CD4-positive, alpha-beta T cell treated with Interferon gamma for 1 hour (primary cell): Measurements from ENCODE around the gene TIE1.

ENCODE experiments used
- DNase-seq: peaks from one replicate; pipeline ENCODE4 v3.0.0-alpha.2; 2020

Gene TIE1

DNA sequence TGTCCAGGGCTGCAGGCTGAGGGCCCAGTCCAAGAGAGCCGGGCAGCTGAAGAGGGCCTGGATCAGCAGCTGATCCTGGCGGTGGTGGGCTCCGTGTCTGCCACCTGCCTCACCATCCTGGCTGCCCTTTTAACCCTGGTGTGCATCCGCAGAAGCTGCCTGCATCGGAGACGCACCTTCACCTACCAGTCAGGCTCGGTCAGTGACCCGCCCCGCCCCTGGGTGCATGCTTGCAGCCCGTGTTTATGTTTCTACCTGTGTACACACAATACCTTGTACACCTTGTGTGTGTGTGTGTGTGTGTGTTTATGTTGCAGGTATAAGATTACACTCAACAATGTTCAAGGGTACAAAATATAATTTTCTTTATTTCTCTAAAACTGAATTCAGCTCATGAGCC lies 13.0 kb downstream of the TIE1 start:
- no peak for DNase-seq

DNA sequence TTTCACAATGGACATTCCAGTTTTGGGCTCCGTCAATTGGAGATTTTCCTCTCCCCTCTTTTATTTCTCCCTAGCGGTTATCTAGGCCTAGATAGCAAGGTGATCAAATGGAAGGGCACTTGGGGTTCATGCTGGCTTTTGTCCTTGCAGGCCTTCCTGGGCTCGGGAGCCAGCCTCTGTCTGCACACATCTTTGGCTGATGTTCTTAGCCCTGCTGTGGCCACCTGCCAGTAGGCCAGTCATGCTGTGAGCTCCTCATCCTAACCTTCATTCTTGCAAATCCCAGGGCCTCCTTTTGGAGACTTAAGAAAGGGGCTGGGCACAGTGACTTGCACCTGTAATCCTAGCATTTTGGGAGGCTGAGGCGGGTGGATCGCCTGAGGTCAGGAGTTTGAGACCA lies 13.5 kb downstream of the TIE1 start:
- DNase-seq = no peak

DNA sequence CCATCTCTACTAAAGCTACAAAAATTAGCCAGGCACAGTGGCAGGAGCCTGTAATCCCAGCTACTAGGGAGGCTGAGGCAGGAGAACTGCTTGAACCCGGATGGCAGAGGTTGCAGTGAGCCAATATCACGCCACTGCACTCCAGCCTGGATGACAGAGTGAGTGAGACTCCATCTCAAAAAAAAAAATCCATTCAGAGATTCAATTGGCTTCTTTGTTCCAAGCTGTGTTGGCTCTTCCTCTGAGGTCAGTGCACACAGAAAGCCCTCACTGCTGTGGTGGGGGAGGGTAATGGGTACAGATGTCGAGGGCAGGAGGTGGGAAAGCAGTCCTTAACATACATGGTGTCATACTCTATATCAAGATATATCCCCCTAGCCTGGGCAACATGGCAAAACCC lies 14.7 kb downstream of the TIE1 start:
- DNase-seq = no peak

DNA sequence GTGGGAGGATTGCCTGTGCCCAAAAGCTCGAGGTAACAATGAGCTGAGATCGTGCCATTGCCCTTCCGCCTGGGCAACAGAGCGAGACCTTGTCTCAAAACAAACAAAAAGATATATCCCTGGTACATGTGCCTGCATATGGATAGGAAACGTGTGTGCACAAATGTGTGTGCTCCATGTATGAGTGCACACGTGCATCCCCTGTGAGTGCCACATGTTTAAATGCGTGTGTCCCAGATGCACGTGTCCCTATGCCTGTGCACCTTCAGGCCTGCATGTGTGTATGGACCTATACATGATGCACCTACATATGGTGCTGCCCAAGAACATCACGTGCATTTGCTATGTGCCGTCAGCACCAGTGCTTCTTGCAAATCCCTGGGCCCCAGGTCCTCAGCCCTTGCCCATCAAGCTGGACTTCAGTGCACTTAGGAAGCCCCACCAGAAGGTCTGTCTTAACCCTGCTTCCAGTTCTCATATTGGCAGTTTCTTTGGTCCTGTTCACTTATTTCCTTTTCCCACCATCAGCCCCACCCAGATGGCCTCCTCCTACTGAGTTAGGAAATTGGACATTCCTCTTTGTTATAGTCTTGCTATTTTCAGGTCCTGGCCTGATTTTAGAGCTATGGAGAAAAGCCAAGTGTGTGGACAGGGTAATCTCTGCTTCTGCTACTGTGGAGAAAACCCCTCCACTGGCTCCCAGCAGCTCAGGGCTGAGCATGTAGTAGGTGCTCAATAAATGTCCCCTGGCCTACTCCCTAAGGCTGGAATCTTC lies 15.4 kb downstream of the TIE1 start:
- DNase-seq = no peak

DNA sequence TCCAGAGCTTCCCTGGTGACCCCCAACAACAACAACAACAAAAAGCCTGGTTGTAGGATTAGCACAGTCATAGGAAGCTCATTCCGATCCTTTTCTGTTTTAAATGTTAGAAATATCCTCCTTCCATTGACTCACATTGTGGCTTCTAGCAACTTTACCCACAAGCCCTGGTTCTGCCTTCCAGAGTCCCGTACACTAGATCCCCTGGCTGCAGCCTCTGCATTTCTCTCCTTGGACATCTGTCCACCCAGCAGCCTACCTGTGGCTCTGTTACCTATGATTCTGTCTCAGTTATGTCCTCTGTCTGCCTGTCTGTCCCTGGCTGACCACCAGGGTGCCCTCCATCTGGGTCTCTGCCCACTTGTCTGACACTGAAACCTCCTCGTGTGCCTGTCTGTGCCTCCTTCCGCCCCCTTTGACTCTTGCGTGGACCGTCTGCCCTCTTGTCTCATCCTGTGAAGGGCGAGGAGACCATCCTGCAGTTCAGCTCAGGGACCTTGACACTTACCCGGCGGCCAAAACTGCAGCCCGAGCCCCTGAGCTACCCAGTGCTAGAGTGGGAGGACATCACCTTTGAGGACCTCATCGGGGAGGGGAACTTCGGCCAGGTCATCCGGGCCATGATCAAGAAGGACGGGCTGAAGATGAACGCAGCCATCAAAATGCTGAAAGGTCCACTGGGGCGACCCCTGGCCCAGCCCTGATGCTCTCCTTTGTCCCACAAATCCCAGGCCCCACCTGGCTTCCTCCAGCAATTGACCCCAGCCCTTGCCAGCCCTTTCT lies 16.1 kb downstream of the TIE1 start:
- no peak for DNase-seq

DNA sequence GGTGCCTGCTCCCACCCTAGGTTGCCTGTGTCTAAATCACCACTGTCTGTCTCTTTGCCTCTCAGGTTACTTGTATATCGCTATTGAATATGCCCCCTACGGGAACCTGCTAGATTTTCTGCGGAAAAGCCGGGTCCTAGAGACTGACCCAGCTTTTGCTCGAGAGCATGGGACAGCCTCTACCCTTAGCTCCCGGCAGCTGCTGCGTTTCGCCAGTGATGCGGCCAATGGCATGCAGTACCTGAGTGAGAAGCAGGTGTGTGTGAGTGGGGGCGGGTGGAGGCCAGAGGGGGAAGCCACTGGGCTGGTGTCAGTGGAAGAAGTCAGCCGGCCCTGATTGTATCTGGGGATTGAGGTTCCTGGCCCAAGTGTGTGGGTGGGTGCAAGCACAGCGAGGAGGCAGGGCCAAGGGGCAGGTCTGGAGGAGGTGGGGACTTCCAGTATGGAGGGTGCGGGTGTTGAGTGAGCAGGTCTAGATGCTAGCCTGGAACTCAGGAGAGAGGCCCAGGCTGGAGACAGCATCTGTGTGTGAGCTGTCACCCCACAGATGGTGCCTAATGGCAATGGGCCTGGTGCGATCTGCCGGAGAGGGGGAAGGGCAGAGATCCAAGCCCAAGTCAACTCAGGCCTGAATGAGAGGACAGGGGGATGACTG lies 17.2 kb downstream of the TIE1 start:
- no peak for DNase-seq

DNA sequence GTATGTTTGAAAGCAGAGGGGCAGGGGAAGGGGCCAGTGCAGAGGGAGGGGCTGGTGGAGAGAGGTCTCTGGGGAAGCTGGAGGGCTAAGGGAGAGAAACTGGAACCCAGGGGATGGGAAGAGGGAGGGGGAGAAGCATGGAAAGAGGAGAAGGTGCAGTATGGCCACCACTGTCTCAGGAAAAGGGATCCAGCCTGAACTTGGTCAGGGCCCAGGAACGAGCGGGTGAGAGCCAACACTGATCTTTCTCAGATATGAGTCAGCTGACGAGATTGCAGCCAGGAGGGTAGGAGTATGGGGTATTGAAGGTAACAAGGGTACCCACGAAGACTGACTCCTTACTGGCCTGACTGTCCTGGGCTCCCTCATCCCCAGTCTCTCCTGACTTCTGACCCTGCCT lies 18.0 kb downstream of the TIE1 start:
- no peak for DNase-seq

DNA sequence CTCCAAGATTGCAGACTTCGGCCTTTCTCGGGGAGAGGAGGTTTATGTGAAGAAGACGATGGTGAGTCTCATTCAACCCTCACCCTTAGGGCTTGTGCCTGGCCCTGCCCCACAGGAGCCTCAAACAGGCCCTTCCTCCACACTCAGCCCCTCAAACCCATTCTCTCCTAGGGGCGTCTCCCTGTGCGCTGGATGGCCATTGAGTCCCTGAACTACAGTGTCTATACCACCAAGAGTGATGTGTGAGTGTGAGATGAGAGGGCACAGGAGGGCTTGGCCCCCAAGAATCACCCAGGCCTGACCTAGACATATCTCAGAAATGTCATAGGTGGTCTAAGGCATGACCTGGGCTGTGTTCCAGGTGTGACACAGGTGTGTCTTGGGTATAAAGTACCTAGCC lies 18.5 kb downstream of the TIE1 start:
- DNase-seq = no peak

DNA sequence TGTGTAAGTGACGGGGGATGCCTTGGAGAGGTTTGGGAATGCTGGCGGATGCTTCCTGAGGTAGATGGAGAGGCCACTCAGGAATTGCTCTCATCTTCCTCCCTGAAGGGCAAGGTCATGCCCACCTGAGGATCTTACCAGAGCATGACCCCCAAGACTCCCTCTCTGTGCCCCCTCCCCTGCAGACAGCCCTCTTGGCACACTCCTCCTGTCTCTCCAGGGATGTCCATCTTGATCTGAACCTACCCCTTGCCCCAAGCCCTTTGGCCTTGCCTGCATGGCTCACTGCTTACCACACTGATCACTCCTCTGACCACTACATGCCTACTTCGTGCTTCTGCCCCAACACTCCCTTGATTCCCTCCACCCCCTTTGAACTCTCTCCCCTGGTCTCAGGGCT lies 19.0 kb downstream of the TIE1 start:
- DNase-seq = no peak

DNA sequence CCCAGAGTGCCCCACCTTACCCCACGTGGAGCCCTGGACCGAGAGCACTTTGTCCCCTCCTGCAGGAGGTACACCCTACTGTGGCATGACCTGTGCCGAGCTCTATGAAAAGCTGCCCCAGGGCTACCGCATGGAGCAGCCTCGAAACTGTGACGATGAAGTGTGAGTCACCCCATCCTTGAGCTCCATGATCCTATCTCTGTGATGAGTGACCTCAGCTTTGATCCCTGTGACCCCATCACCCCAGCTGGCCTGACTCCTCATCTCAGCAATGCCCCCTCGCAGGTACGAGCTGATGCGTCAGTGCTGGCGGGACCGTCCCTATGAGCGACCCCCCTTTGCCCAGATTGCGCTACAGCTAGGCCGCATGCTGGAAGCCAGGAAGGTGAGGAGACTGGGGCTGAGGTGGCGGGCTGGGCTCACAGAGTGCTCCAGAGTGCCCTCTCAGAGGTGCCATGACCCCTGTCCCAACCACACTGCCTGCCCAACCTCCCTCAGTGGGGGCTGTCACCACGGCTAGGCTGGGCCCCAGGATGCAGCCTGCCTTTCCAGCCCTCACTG lies 20.6 kb downstream of the TIE1 start:
- no peak for DNase-seq

DNA sequence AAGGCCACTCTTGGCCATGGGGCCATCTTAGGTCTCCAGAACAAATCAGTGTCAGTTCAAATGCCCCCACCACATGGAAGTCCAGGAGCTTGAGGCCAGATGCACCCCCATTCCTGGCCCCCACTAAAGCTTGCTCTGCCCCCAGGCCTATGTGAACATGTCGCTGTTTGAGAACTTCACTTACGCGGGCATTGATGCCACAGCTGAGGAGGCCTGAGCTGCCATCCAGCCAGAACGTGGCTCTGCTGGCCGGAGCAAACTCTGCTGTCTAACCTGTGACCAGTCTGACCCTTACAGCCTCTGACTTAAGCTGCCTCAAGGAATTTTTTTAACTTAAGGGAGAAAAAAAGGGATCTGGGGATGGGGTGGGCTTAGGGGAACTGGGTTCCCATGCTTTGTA lies 21.7 kb downstream of the TIE1 start:
- DNase-seq = no peak

DNA sequence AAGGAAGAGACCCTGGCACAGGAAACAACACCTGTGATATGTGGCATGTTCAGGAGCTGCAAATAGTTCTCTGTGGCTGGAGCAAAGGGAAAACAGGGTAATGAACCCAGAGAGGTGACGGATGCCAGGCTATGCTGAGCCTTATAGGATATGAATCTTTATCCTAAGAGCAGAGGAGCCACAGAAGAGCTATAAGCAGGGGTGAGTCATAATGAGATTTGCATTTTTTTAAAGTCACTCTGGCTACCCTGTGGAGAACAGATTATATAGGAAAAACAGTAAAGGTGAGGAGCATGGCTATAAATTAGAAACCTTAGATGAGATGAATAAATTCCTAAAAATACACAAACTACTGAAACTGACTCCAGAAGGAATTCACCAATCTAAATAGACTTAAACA lies 24.0 kb downstream of the TIE1 start:
- DNase-seq = no peak

DNA sequence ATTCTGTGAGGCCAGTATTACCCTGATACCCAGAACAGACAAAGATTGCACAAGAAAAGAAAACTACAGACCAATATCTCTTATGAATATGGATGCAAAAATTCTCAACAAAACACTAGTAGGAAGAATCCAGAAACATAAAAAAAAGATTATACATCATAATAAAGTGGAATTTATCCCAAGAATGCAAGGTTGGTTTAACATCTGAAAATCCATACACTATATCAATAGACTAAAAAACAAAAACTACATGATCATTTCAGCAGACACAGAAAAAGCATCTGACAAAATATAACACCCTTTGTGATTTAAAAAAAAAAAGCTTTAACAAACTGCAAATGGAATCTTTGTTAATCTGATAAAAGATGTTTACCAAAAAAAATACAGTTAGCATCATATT lies 24.6 kb downstream of the TIE1 start:
- DNase-seq = no peak

DNA sequence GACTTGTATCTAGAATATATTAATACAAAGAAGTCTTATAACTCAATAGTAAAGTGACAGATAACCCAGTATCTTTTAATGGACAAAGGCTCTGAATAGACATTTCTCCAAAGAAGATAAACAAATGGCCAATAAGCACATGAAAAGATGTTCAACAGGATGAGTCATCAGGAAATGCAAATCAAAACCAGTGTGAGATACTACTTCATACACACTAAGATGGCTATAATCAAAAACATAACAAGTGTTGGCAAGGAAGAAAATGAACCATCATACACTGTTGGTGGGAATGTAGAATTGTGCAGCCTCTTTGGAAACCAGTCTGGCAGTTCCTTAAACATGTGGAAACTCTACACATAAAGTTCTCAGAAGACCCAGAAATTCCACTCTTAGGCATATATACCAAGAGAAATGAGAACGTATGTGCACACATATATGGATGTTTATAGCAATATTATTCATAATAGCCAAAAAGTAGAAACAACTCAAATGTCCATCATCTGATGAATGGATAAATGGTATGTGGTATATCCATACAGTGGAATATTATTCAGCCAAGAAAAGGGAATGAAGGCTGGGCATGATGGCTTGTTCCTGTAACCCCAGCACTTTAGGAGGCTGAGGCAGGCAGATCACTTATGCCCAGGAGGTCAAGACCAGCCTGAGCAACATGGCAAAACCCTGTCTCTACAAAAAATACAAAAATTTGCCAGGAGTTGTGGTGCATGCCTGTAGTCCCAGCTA lies 26.9 kb downstream of the TIE1 start:
- DNase-seq = no peak

DNA sequence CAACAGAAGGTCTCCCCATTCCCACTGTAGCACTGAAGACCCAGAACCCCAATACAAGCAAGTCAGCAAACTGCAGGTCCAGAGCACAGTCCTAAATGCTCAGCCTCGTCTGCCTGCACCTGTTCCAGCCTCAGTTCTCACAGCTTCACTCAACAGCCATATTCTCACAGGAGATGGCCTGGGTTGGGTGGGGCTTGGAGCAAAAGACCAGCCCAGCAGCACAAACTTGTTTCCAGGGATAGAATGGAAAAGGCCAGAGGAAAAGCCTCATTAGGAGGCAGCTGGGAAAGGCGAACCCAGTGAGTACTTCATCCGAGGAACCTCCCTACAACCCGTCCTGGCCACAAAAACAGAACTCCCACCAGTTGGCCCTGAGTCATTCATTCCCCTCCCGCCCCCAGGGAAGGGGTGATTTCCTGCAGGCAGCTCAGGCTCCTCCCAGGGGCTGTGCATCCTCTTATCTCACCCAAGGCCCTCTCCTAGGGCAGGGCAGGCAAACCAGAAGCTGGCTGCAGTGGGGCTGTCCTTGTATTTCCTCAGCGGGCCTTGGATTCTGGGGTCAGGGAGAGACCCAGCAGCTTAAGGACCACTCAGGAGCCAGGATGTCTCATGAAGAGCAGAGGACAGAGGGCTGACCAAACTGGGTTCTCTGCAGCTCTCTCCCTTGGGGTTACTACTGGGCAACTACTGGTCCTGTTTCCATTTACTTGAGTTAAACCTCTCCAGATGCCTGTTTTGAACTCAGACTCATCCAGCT lies 29.4 kb downstream of the TIE1 start:
- DNase-seq = peak; percentile 32

DNA sequence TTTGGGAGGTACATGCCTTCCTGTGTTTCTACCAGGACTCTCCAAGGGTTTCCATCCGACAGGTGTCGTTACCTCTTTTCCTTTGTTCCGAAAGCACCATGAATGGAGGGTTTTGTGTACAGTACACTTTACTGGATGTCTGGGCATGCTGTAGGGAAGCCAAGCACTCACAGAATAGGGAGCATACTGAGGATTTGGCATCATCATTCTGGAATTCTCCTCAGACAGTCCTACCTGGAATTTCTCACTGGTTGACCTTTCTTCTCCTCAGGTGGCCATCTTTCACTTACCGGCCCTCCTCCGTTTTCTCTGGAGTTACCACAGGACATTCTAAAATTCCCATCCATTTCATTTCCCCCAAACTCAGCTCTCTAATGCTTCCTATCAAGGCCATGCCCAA lies 30.9 kb downstream of the TIE1 start:
- no peak for DNase-seq

DNA sequence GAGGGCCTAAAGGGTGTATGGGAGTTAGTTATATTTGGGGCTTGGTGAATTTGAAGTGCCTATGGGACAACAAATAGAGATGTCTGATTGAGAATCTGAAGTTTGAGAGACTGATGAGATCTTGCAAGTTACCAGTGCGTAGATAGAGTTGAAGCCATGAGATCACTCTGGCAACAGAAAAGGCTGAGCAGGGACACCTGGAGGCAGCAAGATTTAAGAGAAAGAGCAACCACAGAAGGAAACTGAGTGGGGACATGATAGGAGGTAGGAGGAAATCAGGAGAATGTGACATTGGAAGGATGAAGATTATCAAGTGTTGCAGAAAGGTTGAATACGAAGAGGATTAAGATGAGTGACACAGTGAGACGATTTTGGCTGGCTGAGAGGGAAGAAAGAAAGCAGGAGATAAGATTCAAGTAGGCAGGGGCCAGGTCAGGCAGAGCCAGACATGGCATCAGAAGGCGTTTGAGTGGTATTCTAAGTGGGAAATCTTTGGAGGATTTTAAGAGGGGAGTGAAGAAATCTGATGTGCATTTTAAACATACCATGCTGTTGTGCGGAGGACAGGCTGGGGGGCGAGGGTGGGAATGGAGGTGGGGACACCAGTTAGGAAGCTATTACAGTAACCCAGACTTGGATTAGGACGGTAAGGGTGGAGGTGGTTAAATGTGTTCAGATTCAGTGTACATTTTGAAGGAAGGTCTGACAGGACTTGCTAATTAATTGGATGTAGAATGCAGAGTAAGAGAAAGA lies 33.8 kb downstream of the TIE1 start:
- no peak for DNase-seq

DNA sequence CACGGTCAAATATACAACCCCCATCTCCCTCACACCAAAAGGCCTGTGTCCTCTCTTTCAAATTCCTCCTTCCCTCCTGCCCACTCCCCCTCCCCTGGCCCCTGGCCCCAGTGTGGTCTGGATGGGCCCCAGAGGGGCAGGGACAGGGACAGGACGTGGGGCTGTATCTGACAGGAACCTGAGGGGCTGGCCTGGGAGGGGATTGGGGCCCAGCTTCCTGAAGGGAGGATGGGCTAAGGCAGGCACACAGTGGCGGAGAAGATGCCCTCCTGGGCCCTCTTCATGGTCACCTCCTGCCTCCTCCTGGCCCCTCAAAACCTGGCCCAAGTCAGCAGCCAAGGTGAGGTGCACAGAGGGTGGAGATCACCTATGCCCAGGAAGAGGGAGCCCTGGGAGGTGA lies 36.8 kb downstream of the TIE1 start, which contains the start of gene MPL:
TSS of gene MPL (plus strand) at position 231 of the 400 bp plus-strand sequence. CDS start at position 262, 31 bp downstream.
- no peak for DNase-seq

DNA sequence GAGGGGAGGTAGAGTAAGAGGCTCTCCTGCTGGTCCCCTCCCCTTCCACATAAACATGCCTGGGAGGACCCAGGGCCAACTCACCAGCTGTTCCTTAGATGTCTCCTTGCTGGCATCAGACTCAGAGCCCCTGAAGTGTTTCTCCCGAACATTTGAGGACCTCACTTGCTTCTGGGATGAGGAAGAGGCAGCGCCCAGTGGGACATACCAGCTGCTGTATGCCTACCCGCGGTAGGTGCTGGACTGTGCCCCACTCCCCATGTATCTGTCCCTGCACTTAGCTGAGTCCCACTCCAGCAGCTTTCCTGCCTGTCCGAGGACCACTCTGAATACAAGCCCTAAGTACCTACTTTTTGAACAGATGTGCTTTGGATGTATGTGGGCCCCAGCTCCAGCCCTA lies 37.2 kb downstream of the TIE1 start:
- no peak for DNase-seq

DNA sequence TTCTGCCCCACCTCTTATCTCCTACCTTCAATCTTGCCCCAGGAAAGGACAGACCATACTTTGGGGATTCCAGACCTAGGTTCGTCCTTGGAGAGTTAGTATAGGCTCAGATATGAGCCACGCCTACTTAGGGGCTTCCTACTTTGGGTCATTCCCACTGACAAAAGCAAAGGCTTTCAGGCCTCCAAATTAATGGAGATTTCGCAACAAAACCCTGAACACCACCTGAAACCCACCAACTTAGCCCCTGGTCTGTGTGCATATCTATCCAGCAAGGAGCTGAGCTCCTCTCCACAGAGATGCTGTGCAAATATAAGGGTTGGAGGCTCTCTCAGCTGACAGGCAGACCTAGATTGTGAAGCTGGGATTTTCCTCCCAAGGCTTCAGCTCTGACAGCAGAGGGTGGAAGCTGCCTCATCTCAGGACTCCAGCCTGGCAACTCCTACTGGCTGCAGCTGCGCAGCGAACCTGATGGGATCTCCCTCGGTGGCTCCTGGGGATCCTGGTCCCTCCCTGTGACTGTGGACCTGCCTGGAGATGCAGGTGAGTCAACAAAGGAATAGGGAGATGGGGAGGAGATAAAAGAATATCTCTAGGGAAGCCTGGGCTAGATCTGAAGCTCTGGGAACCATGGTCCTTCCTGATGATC lies 38.9 kb downstream of the TIE1 start:
- no peak for DNase-seq

DNA sequence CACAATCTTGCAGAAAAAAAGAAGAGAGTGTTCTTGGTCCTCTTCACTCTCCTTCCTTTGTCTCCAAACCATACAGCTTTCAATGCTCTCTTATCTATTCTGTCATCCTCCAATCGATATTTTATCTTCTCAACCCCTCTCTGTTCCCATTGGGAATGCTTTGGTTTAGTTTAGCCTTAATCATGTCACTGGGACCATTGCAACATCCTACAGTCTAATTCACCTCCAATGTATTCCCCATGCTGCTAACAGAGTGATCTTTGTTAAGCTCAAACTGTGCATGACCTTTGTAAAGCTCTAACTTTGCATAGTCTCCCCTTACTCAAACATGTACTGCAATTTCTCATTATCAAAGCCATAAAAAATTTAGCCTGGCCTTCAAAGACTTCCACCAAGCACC lies 39.8 kb downstream of the TIE1 start:
- DNase-seq = no peak
